Coronary artery (tissue), 2 donors: ENCODE data around the gene CEP83.

Experiments
- DNase-seq: peaks from one replicate; pipeline ENCODE4 v3.0.0-alpha.2; 2017; ENCODE audit warnings: low spot score
- H3K27ac ChIP-seq, 2 donors: fragments of 200-600 bp; sonication (generic); one replicate each; pipeline ENCODE4 v1.5.1; 2016 to 2019
- H3K4me3 ChIP-seq: fragments of 200-600 bp; sonication (generic); 2 replicates; pipeline ENCODE4 v1.5.1; 2016; ENCODE audit warnings: mild to moderate bottlenecking, moderate library complexity
- CTCF ChIP-seq: fragments of 200-600 bp; sonication (generic); IDR thresholded peaks from one replicate; pipeline ENCODE4 v1.5.1; 2019; ENCODE audit warnings: antibody characterized with exemption

CEP83 gene

DNA sequence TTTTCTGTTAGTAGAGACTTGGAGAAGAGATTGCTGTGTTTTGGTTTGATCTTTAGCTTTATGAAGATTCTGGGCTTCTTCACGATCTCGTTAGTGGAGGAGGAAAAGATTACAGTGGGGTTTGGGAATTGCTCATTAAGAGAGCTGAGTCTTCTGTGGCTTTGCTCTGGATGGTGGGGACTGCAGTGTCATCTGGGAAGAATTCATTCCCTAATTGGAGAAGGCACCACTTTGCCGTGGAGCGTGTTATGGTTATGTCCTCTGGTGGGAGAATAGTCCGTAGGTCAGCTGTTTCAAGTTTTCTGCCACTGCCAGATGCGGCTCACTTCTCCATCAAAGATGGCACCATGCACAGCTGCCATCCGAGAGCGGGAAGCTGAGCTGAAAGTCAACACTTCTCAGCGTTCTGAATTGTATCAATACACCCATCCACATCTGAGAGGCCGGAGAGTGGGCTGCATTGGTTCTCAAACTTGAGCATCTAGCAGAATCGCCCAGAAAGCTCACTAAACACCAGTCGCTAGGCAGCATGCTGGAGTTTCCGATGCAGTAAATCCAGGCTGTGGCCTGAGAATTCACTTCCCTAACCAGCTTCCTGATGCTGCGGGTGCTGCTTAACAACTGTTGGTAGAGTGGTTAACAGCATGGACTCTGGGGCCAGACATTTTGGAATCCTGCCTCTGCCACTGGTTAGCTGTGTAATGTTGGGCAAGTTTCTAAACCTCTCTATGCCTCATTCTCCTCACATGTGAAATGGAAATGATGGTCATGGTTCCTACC lies 193.5 kb downstream of the CEP83 start:
- DNase-seq, result no peak
- TF ChIP-seq CTCF, result no peak
- H3K27ac ChIP-seq, result peak overlapping the region in 1 of 2 donors; percentile 52

DNA sequence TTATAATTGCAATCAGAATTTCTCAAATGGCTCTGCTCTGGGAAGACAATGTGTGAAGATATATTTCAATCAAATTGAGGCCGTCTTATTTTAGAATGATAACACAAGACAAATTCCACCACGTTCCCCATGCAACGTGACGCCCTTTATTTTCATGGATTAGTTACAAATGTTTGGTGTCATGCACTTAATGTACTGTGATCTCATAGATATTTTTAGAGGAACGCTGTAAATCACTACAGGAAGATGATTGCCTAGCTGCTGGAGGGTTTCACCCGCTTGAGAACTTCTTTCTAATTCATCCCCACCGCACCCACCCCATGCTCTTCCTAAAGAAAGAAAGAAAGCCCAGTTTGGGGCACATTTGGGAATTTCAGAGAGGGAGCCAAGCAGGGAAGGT lies 194.1 kb downstream of the CEP83 start:
- no peak for TF ChIP-seq CTCF
- DNase-seq, result peak; percentile 11
- H3K27ac ChIP-seq, result no peak overlapping the region
- no peak overlapping the region for H3K4me3 ChIP-seq

More for the DNA sequence above, 193.5 kb downstream of the CEP83 start:
- no peak overlapping the region for H3K4me3 ChIP-seq

DNA sequence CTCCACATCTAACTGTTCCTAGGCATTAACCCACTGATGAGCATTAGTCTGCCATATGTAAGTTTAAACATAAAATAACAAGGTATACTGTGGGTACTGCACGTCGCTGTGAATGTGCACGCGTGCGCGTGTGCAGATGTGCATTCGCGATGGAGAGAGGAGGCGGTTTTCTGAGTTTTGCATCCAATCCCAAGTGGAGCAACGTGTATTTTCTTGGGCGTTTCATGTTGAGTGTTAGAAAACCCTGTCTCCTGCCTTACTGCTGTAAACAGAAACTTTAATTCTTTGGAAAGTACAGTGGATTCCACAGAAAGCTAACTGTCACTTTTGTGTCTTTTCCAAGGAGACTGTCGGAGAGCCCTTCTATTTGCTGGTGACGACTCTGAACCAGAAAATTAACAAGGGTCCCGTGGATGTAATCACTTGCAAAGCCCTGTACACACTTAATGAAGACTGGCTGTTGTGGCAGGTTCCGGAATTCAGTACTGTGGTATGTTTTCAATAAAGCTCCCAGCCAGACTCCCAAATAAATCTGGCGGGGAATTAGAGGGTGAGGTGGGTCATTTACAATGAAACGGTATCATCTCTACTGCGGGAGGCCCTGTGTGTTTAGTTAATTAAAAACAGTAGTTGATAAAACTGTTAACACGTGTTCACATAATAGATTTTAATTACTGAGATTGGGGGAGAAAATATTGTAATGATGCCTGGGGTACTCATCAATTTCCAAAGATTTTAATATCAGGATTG lies 194.8 kb downstream of the CEP83 start:
- Histone ChIP-seq H3K27ac (no peak overlapping the region), H3K4me3 (no peak overlapping the region)
- no peak for DNase-seq
- TF ChIP-seq CTCF, result no peak

GRCh38 chr12:94263905-94264561 lies 195.6 kb downstream of the CEP83 start:
- Histone ChIP-seq H3K4me3 (no peak overlapping the region), H3K27ac (peak overlapping the region in 1 of 2 donors; percentile 89)
- no peak for DNase-seq

GRCh38 chr12:94263011-94263811 lies 196.5 kb downstream of the CEP83 start:
- no peak for DNase-seq
- no peak for TF ChIP-seq CTCF
- Histone ChIP-seq H3K4me3 (peak overlapping the region; percentile 81), H3K27ac (peak overlapping the region; percentile 89 to 90)

More at GRCh38 chr12:94263905-94264561, 195.6 kb downstream of the CEP83 start:
- no peak for TF ChIP-seq CTCF

DNA sequence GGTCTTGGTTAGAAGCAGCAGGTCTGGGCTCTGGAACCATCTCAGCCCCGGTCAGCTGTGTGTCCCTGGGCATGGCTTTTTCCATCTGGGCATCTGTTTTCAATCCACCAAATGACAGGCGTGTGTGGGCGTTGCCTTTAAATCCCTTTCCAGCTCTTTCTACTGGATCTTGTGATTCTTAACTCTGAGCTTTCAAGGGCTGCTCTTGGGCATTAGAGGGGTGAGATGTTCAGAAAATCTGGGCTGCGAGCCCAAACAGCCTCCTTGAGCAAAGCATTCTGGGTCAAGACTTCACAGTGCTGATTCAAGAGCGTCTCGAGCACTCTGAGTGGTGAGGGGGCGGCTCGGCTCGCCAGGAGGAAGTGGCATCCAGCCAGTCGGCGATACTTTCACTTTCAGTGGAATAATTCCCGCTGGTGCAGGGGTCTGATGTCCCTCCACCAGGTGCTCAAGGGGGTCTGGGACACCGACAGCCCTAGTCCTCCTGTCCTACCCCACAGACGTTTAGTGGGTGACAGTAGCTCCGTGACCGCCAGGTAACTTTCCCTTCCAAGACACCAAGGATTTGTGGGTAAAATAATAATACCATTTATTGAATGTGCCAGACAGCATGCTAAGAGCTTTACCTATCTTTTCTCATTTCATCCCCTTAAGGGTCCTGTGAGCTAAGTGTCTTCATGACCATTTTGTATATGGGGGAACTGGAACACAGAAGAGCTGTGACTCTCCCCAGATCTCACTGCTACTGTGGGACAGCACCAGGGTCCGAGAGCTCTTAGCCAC lies 197.2 kb downstream of the CEP83 start:
- DNase-seq, result peak; percentile 93

More for the DNA sequence above, 197.2 kb downstream of the CEP83 start:
- Histone ChIP-seq H3K4me3 (peak overlapping the region; percentile 81), H3K27ac (peak overlapping the region; percentile 89 to 90)
- no peak for TF ChIP-seq CTCF
